ENCODE results near the gene IP6K2. TPM values are rescaled to one million over a fixed set of nuclear protein-coding genes. Genes with fewer than 3 reads are reported as not detected.
A peak's percentile ranks its signal among the peaks of the same experiment; 100 is the strongest.
"Not testable (repeated sequence)": the region's sequence is repeated elsewhere in the genome, so short reads cannot be mapped to it uniquely, and the experiment has no call there.

IP6K2 gene
- 100 to 1,000 TPM; 195 to 214 (median 213) TPM for polyA plus RNA-seq (ENCODE audit: insufficient read length in 3 of 3)

GRCh38 chr3:48716982-48717746 is at the start of gene IP6K2:
Gene IP6K2, minus strand, starts transcription at chr3:48717221. Its CDS starts 21,930 bp downstream, at chr3:48695291.
- DNase-seq (ENCODE audit: low read depth in 3 of 3, low spot score in 2 of 3) = peak; percentile 89 to 97 (median 96)

GRCh38 chr3:48765376-48765775 is 48.4 kb upstream of the IP6K2 start:
- no peak for DNase-seq (ENCODE audit: low read depth in 3 of 3, low spot score in 2 of 3)

GRCh38 chr3:48762816-48763215 is 45.8 kb upstream of the IP6K2 start:
- no peak for DNase-seq (ENCODE audit: low read depth in 3 of 3, low spot score in 2 of 3)

GRCh38 chr3:48759991-48760540 is 43.0 kb upstream of the IP6K2 start:
- DNase-seq (ENCODE audit: low read depth in 3 of 3, low spot score in 2 of 3) = not testable (repeated sequence)

GRCh38 chr3:48759531-48759930 is 42.5 kb upstream of the IP6K2 start:
- DNase-seq (ENCODE audit: low read depth in 3 of 3, low spot score in 2 of 3) = not testable (repeated sequence)

- no peak for DNase-seq (ENCODE audit: low read depth in 3 of 3, low spot score in 2 of 3)
These were observed 42.0 kb upstream of the IP6K2 start for GRCh38 chr3:48759071-48759470.

- no peak for DNase-seq (ENCODE audit: low read depth in 3 of 3, low spot score in 2 of 3)
These were observed 39.6 kb upstream of the IP6K2 start for GRCh38 chr3:48756640-48757039.

GRCh38 chr3:48750856-48751255 is 33.8 kb upstream of the IP6K2 start:
- DNase-seq (ENCODE audit: low read depth in 3 of 3, low spot score in 2 of 3) = no peak

- no peak for DNase-seq (ENCODE audit: low read depth in 3 of 3, low spot score in 2 of 3)
These were observed 31.7 kb upstream of the IP6K2 start for GRCh38 chr3:48748754-48749153.

- no peak for DNase-seq (ENCODE audit: low read depth in 3 of 3, low spot score in 2 of 3)
These were observed 30.7 kb upstream of the IP6K2 start for GRCh38 chr3:48747706-48748105.

GRCh38 chr3:48747015-48747615 is 30.1 kb upstream of the IP6K2 start:
- no peak for DNase-seq (ENCODE audit: low read depth in 3 of 3, low spot score in 2 of 3)

- DNase-seq (ENCODE audit: low read depth in 3 of 3, low spot score in 2 of 3) = no peak
These were observed 26.8 kb upstream of the IP6K2 start for GRCh38 chr3:48743773-48744172.

GRCh38 chr3:48741226-48741625 is 24.2 kb upstream of the IP6K2 start:
- DNase-seq (ENCODE audit: low read depth in 3 of 3, low spot score in 2 of 3) = not testable (repeated sequence)

- DNase-seq (ENCODE audit: low read depth in 3 of 3, low spot score in 2 of 3) = no peak
These were observed 23.2 kb upstream of the IP6K2 start for GRCh38 chr3:48739955-48740823.

- DNase-seq (ENCODE audit: low read depth in 3 of 3, low spot score in 2 of 3) = no peak
These were observed 22.6 kb upstream of the IP6K2 start for GRCh38 chr3:48739617-48739954.

- no peak for DNase-seq (ENCODE audit: low read depth in 3 of 3, low spot score in 2 of 3)
These were observed 22.1 kb upstream of the IP6K2 start for GRCh38 chr3:48738926-48739616.

GRCh38 chr3:48738144-48738536 is 21.1 kb upstream of the IP6K2 start:
- DNase-seq (ENCODE audit: low read depth in 3 of 3, low spot score in 2 of 3) = peak in 1 of 3 donors; percentile 63

GRCh38 chr3:48735075-48735767 is 18.2 kb upstream of the IP6K2 start:
- not testable (repeated sequence) for DNase-seq (ENCODE audit: low read depth in 3 of 3, low spot score in 2 of 3)

- not testable (repeated sequence) for DNase-seq (ENCODE audit: low read depth in 3 of 3, low spot score in 2 of 3)
These were observed 17.5 kb upstream of the IP6K2 start for GRCh38 chr3:48734541-48734940.

All from right renal cortex interstitium (tissue), 3 donors.